BE2C (cell line): Measurements from ENCODE around the gene ANGPTL4.

Source experiments
- DNase-seq: peaks from one replicate; pipeline ENCODE4 v3.0.0-alpha.2; 2020
- H3K27me3 ChIP-seq: fragments of 250-450 bp; sonication (Bioruptor Pico); 2 replicates; pipeline ENCODE4 v1.5.1; 2020; ENCODE audit warnings: mild to moderate bottlenecking
- H3K36me3 ChIP-seq: fragments of 250-450 bp; sonication (Bioruptor Pico); 2 replicates; pipeline ENCODE4 v1.5.1; 2020; ENCODE audit warnings: mild to moderate bottlenecking
- H3K4me1 ChIP-seq: fragments of 250-450 bp; sonication (Bioruptor Pico); 2 replicates; pipeline ENCODE4 v1.5.1; 2020
- H3K4me3 ChIP-seq: 2 replicates; pipeline ENCODE4 v1.5.1; 2011; ENCODE audit warnings: low read depth, low read length
- H3K9me3 ChIP-seq: fragments of 250-450 bp; sonication (Bioruptor Pico); 2 replicates; pipeline ENCODE4 v1.5.1; 2020
- TF ChIP-seq, protein P1 (sequence below): IDR thresholded peaks from 2 replicates; pipeline ENCODE4 v1.5.1; 2012; ENCODE audit warnings: mild to moderate bottlenecking, low read depth, low read length

ANGPTL4 gene

DNA sequence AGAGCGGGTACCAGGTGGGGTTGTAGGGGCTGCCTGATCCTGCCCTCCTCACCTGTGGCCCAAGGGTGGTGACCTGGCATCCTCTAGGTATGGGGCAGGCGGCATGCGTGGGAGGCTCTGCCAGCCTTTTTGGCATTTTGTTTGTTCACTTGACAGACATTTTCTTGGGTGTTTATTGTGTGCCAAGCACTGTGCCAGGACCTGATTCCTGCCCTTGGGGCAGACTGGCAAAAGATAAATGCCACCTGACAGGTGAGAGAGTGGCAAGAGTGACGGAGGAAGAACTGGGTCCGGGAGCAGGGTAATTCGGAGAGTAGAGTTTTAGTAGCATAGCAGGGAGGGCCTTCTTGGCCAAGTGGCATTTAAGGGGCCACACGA, 32.2 kb downstream of the ANGPTL4 start:
- Histone ChIP-seq H3K27me3 (no peaks in the 10 kb centered on the region), H3K4me3 (no peak overlapping the region), H3K36me3 (peaks cover 3% of the 10 kb centered on the region; the same call in 1 of the 2 replicates), H3K4me1 (0 out of 2 replicates have a peak, but pooled peaks cover 4% of the 10 kb centered on the region), H3K9me3 (no peaks in the 10 kb centered on the region)
- no peak for DNase-seq
- TF ChIP-seq, protein P1, sequence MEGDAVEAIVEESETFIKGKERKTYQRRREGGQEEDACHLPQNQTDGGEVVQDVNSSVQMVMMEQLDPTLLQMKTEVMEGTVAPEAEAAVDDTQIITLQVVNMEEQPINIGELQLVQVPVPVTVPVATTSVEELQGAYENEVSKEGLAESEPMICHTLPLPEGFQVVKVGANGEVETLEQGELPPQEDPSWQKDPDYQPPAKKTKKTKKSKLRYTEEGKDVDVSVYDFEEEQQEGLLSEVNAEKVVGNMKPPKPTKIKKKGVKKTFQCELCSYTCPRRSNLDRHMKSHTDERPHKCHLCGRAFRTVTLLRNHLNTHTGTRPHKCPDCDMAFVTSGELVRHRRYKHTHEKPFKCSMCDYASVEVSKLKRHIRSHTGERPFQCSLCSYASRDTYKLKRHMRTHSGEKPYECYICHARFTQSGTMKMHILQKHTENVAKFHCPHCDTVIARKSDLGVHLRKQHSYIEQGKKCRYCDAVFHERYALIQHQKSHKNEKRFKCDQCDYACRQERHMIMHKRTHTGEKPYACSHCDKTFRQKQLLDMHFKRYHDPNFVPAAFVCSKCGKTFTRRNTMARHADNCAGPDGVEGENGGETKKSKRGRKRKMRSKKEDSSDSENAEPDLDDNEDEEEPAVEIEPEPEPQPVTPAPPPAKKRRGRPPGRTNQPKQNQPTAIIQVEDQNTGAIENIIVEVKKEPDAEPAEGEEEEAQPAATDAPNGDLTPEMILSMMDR: no peak

DNA sequence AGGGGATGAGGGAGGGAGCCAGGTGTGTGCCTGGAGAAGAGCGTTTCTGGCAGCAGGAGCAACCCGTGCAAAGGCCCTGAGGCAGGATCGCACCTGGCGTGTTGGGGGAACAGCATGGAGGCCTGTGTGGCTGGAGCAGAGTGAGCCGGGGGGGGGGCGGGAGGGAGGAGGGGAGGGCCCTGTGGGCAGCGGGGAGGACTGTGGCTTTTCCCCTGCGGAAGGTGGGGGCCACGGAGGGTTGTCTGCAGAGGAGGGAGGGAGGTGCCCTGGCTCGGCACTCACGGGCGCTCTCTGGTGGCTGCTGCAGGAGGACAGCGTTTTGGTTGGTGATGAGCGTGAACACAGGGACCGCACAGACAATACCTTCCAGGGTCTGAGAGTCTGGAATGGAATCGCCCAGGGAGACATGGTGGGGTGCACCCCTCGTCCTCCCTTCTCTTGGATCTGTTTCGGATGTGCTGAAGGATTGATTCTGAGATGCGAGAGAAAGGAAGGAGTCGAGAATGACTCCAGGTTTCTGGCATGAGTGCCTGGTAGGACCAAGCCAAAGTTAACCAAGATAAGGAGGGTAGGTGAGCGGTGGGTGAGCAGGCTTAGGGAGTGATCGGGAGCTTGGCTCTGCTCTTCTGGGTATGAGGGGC, 32.7 kb downstream of the ANGPTL4 start:
- H3K4me3 ChIP-seq: no peak overlapping the region
- TF ChIP-seq, protein P1: peak; percentile 70
- peak; percentile 74 for DNase-seq
- H3K9me3 ChIP-seq: no peaks in the 10 kb centered on the region
- no peaks in the 10 kb centered on the region for H3K27me3 ChIP-seq
- H3K4me1 ChIP-seq: 0 out of 2 replicates have a peak, but pooled peaks cover 4% of the 10 kb centered on the region
- H3K36me3 ChIP-seq: peaks cover 3% of the 10 kb centered on the region; the same call in 1 of the 2 replicates

DNA sequence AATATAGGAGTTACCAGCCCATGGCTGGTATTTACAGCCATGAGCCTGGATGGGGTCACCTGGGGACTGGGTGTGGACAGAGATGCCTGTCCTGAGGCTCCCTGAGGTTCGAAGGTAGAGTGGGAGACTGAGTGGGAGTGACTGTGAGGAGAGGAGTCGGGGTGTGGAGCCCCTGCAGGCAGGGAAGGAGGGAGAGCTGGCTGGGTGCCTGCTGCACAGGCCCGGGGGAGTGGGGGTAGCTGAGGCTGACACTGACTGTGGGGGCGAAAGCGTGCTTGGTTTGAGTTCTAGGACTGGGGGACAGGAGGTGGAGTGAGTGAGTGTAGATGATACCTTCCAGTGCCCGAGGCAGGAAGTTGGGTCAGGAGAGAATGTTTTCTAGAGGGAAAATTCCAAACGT, 33.3 kb downstream of the ANGPTL4 start:
- Histone ChIP-seq H3K4me3 (no peak overlapping the region), H3K9me3 (no peaks in the 10 kb centered on the region), H3K4me1 (0 out of 2 replicates have a peak, but pooled peaks cover 4% of the 10 kb centered on the region), H3K27me3 (no peaks in the 10 kb centered on the region), H3K36me3 (peaks cover 3% of the 10 kb centered on the region; the same call in 1 of the 2 replicates)
- TF ChIP-seq, protein P1: no peak
- no peak for DNase-seq

DNA sequence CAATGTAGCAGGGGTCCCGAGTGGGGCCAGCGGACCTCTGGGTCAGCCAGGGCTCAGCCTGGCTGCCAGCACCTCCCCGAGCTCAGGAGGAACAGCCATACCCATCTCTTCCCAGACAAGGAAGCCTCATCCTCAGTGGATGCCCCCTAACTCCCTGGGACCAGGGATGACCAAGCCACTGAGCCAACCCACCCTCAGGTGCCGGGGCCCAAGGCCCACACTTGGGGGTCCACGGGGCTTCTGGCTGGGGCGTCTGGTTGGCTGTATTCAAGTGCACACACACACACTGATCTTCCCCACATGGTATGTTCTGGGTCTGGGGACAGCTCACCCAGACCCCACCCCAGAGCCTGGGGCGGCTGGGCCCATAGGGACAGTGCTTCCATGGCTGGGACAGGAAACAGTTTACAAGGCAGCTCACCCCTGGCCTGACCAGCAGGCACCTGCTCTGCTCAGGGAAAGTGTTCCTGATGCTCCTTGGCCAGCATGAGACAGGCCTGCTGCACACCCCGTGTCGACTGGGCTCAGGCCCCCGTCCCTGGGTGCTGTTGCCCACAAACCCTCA, 33.9 kb downstream of the ANGPTL4 start:
- Histone ChIP-seq H3K4me1 (0 out of 2 replicates have a peak, but pooled peaks cover 4% of the 10 kb centered on the region), H3K9me3 (no peaks in the 10 kb centered on the region), H3K4me3 (no peak overlapping the region), H3K27me3 (no peaks in the 10 kb centered on the region), H3K36me3 (peaks cover 3% of the 10 kb centered on the region; the same call in 1 of the 2 replicates)
- TF ChIP-seq, protein P1: no peak
- no peak for DNase-seq

DNA sequence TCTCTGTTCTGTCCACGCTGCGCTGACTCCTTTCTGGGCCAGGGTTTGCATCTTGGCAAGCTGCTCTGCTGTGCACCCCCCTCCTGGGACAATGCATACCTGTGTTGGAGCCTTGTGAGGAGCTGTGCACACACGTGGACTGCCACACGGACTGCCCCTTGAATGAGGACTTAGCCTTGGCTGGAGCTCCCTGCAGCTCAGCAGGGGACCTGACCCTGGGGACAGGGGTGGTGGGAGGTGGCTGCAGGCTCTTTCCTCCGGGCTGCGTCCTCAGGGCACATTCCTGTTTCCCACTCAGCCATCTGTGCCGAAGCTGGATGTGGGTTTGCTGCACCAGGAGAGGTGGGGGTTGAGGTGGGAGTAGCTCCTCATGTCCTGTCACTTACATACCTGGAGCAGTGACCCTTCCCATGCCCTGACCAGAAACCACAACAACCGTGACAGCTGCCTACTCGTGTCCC, 34.4 kb downstream of the ANGPTL4 start:
- DNase-seq: no peak
- H3K36me3 ChIP-seq: peaks cover 3% of the 10 kb centered on the region
- no peaks in the 10 kb centered on the region for H3K27me3 ChIP-seq
- no peak overlapping the region for H3K4me3 ChIP-seq
- H3K9me3 ChIP-seq: no peaks in the 10 kb centered on the region
- TF ChIP-seq, protein P1: no peak
- H3K4me1 ChIP-seq: 0 out of 2 replicates have a peak, but pooled peaks cover 4% of the 10 kb centered on the region

DNA sequence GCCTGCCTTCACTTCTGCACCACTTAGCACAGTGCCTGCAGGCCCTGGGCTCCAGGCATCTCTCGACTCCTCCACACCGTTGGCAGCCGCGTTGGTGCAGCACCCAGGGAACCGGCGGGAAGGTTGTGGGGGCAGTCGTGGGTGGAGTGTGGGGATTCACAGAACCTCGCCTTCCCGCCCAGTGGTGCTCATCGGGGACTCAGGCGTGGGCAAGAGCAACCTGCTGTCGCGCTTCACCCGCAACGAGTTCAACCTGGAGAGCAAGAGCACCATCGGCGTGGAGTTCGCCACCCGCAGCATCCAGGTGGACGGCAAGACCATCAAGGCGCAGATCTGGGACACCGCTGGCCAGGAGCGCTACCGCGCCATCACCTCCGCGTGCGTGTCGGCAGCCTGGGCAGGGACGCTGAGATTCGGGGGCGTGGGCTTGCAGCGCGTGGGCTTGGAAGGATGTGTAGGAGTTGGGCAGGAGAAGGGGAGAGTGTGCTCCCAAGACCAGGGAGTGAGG, 35.8 kb downstream of the ANGPTL4 start:
- H3K4me1 ChIP-seq: 0 out of 2 replicates have a peak, but pooled peaks cover 4% of the 10 kb centered on the region
- no peaks in the 10 kb centered on the region for H3K27me3 ChIP-seq
- TF ChIP-seq, protein P1: no peak
- H3K9me3 ChIP-seq: no peaks in the 10 kb centered on the region
- no peak for DNase-seq
- no peak overlapping the region for H3K4me3 ChIP-seq
- peaks cover 3% of the 10 kb centered on the region for H3K36me3 ChIP-seq
